GM23248 (cell line): ENCODE data around the gene SMIM36. TPM values are rescaled to one million over a fixed set of nuclear protein-coding genes. Genes with fewer than 3 reads are reported as not detected.

Source experiments
- DNase-seq: peaks from one replicate; pipeline ENCODE4 v3.0.0-alpha.2; 2015
- H2AFZ ChIP-seq: fragments of 200-600 bp; sonication (generic); 2 replicates; pipeline ENCODE4 v1.6.1; 2016; ENCODE audit warnings: antibody characterized with exemption
- H3F3A ChIP-seq: fragments of 200-600 bp; sonication (generic); 2 replicates; pipeline ENCODE4 v1.6.1; 2016; ENCODE audit warnings: mild to moderate bottlenecking, antibody characterized with exemption, mixed run types; ENCODE audit not compliant: insufficient read depth
- H3K27ac ChIP-seq: fragments of 200-600 bp; sonication (generic); 2 replicates; pipeline ENCODE4 v1.5.1; 2016; ENCODE audit warnings: mild to moderate bottlenecking
- H3K27me3 ChIP-seq: fragments of 200-600 bp; sonication (generic); replicated peaks from 2 replicates; pipeline ENCODE4 v1.6.1; 2016; ENCODE audit warnings: mild to moderate bottlenecking; ENCODE audit not compliant: insufficient read depth
- H3K36me3 ChIP-seq: fragments of 200-600 bp; sonication (generic); 2 replicates; pipeline ENCODE4 v1.6.1; 2016; ENCODE audit warnings: low read depth, mild to moderate bottlenecking
- H3K4me1 ChIP-seq: fragments of 200-600 bp; sonication (generic); 2 replicates; pipeline ENCODE4 v1.6.1; 2016; ENCODE audit warnings: mild to moderate bottlenecking; ENCODE audit not compliant: insufficient read depth
- H3K4me2 ChIP-seq: fragments of 200-600 bp; sonication (generic); one replicate; pipeline ENCODE4 v1.6.1; 2016; ENCODE audit warnings: mild to moderate bottlenecking; ENCODE audit not compliant: unreplicated experiment
- H3K4me3 ChIP-seq: fragments of 200-600 bp; sonication (generic); 2 replicates; pipeline ENCODE4 v1.5.1; 2016; ENCODE audit warnings: mild to moderate bottlenecking
- H3K79me2 ChIP-seq: fragments of 200-600 bp; sonication (generic); 2 replicates; pipeline ENCODE4 v1.6.1; 2016; ENCODE audit warnings: mild to moderate bottlenecking; ENCODE audit not compliant: insufficient read depth
- H3K9ac ChIP-seq: fragments of 200-600 bp; sonication (generic); 2 replicates; pipeline ENCODE4 v1.6.1; 2016; ENCODE audit warnings: mild to moderate bottlenecking
- H3K9me2 ChIP-seq: fragments of 200-600 bp; sonication (generic); 2 replicates; pipeline ENCODE4 v1.6.1; 2016; ENCODE audit warnings: mixed run types, mild to moderate bottlenecking, moderate library complexity; ENCODE audit not compliant: insufficient read depth
- H3K9me3 ChIP-seq: fragments of 200-600 bp; sonication (generic); one replicate; pipeline ENCODE4 v1.6.1; 2017; ENCODE audit warnings: low read depth
- H4K20me1 ChIP-seq: fragments of 200-600 bp; sonication (generic); 2 replicates; pipeline ENCODE4 v1.6.0; 2016; ENCODE audit not compliant: insufficient read depth
- EZH2 ChIP-seq: fragments of 200-600 bp; sonication (generic); IDR thresholded peaks from 2 replicates; pipeline ENCODE4 v1.6.1; 2018; ENCODE audit warnings: antibody characterized with exemption, mild to moderate bottlenecking; ENCODE audit not compliant: insufficient read depth, poor library complexity, severe bottlenecking
- EZH2phosphoT487 ChIP-seq: fragments of 200-600 bp; sonication (generic); IDR thresholded peaks from 2 replicates; pipeline ENCODE4 v1.6.1; 2018; ENCODE audit warnings: antibody characterized with exemption, moderate library complexity, mild to moderate bottlenecking, low read depth; ENCODE audit not compliant: insufficient read depth
- WGBS, 2 experiments: methylation state at CpG; one replicate each; pipeline ENCODE4 v1.1.6; 2015 to 2017; ENCODE audit warnings: low lambda C conversion rate in 2 of 2, low coverage in 1 of 2; ENCODE audit errors: missing lambda C conversion rate in 2 of 2; 5-methylcytosine and 5-hydroxymethylcytosine counted together
- in situ Hi-C: fragments of 300-500 bp; cut with MboI; formaldehyde crosslinking; loops from 2 replicates; pipeline ENCODE4 v1.15.0; 2020
- polyA plus RNA-seq: library from polyadenylated mRNA; unstranded; fragments of >200 nt; fragmentation: Nextera tagmentation; extraction: Ambion mirVana; gene quantifications from 2 replicates; pipeline ENCODE4 v1.2.1, GENCODE V29; 2016
- total RNA-seq: library from RNA; depleted of rRNA; stranded (reverse); fragments of >200 nt; shearing (Covaris generic); gene quantifications from 2 replicates; pipeline ENCODE4 v1.2.3, GENCODE V29; 2014

SMIM36 gene
- total and polyA plus RNA-seq, 2 experiments from 2014 or later, result not detected

- Histone ChIP-seq H3K79me2 (no peaks in the 10 kb centered on the region), H3K27ac (no peak overlapping the region), H3K9me3 (no peaks in the 10 kb centered on the region), H3K4me1 (peaks cover 26% of the 10 kb centered on the region), H3K27me3 (no peaks in the 10 kb centered on the region), H3F3A (peaks cover 19% of the 10 kb centered on the region), H3K4me3 (no peak overlapping the region), H3K9ac (no peak overlapping the region), H2AFZ (no peak overlapping the region), H3K36me3 (no peaks in the 10 kb centered on the region), H3K4me2 (no peak overlapping the region), H3K9me2 (no peaks in the 10 kb centered on the region), H4K20me1 (no peaks in the 10 kb centered on the region)
- in situ Hi-C loops, result no loop called here
- DNase-seq, result no peak
- 42 to 52% methylated on average over 4 of the region's 4 CpGs for WGBS, 2 experiments
- no peak for TF ChIP-seq EZH2phosphoT487
These were observed 74.8 kb downstream of the SMIM36 start for GRCh38 chr17:55436224-55437158.

GRCh38 chr17:55435408-55435807 is 75.8 kb downstream of the SMIM36 start:
- Histone ChIP-seq H3K4me1 (peaks cover 35% of the 10 kb centered on the region), H3K27me3 (no peaks in the 10 kb centered on the region), H3K36me3 (no peaks in the 10 kb centered on the region), H3K4me2 (no peak overlapping the region), H3K79me2 (no peaks in the 10 kb centered on the region), H2AFZ (no peak overlapping the region), H4K20me1 (no peaks in the 10 kb centered on the region), H3K9ac (no peak overlapping the region), H3K9me2 (no peaks in the 10 kb centered on the region), H3K9me3 (no peaks in the 10 kb centered on the region), H3K4me3 (no peak overlapping the region), H3K27ac (no peak overlapping the region), H3F3A (peaks cover 24% of the 10 kb centered on the region)
- no peak for DNase-seq
- in situ Hi-C loops, result no loop called here
- TF ChIP-seq EZH2, result no peak
- TF ChIP-seq EZH2phosphoT487, result no peak
- WGBS, 2 experiments, result 86 to 89% methylated on average over 4 of the region's 4 CpGs

GRCh38 chr17:55434721-55435120 is 76.5 kb downstream of the SMIM36 start:
- in situ Hi-C loops, result no loop called here
- peak; percentile 41 for DNase-seq

GRCh38 chr17:55433629-55434422 is 77.4 kb downstream of the SMIM36 start:
- Histone ChIP-seq H3K4me1 (peaks cover 35% of the 10 kb centered on the region), H3K9me3 (no peaks in the 10 kb centered on the region), H3K27me3 (no peaks in the 10 kb centered on the region), H3K4me3 (no peak overlapping the region), H3K9me2 (no peaks in the 10 kb centered on the region), H3F3A (peaks cover 24% of the 10 kb centered on the region), H3K27ac (peak overlapping the region; percentile 33), H3K4me2 (peak overlapping the region; percentile 62), H3K9ac (no peak overlapping the region), H2AFZ (no peak overlapping the region), H3K36me3 (no peaks in the 10 kb centered on the region), H4K20me1 (no peaks in the 10 kb centered on the region), H3K79me2 (no peaks in the 10 kb centered on the region)
- 53% methylated on average over 7 of the region's 7 CpGs for WGBS, 2 experiments
- in situ Hi-C loops, result no loop called here
- TF ChIP-seq EZH2 (no peak), EZH2phosphoT487 (no peak)
- peak; percentile 93 for DNase-seq

More at GRCh38 chr17:55434721-55435120, 76.5 kb downstream of the SMIM36 start:
- Histone ChIP-seq H3K4me2 (no peak overlapping the region), H3K79me2 (no peaks in the 10 kb centered on the region), H3K4me1 (peaks cover 35% of the 10 kb centered on the region), H2AFZ (no peak overlapping the region), H3F3A (peaks cover 24% of the 10 kb centered on the region), H3K9ac (no peak overlapping the region), H3K36me3 (no peaks in the 10 kb centered on the region), H3K9me3 (no peaks in the 10 kb centered on the region), H3K4me3 (no peak overlapping the region), H3K9me2 (no peaks in the 10 kb centered on the region), H3K27me3 (no peaks in the 10 kb centered on the region), H3K27ac (no peak overlapping the region), H4K20me1 (no peaks in the 10 kb centered on the region)
- 0% methylated on average over 1 of the region's 1 CpG for WGBS, 2 experiments
- TF ChIP-seq EZH2phosphoT487 (no peak), EZH2 (no peak)
